Activated T-cell treated with anti-CD3 and anti-CD28 coated beads for 1 hour (primary cell): ENCODE data around the gene SLC35G2.
"Not testable (repeated sequence)": the region's sequence is repeated elsewhere in the genome, so short reads cannot be mapped to it uniquely, and the experiment has no call there.

Experiments
- DNase-seq: peaks from one replicate; pipeline ENCODE4 v3.0.0-alpha.2; 2020; ENCODE audit warnings: low read depth

The SLC35G2 gene

GRCh38 chr3:136885357-136886213 lies 66.7 kb downstream of the SLC35G2 start:
- DNase-seq = no peak

GRCh38 chr3:136889947-136890346 lies 71.0 kb downstream of the SLC35G2 start:
- DNase-seq = no peak

- no peak for DNase-seq
Observed at GRCh38 chr3:136891934-136892855, 73.3 kb downstream of the SLC35G2 start.

GRCh38 chr3:136893848-136894443 lies 75.0 kb downstream of the SLC35G2 start:
- DNase-seq = no peak

DNA sequence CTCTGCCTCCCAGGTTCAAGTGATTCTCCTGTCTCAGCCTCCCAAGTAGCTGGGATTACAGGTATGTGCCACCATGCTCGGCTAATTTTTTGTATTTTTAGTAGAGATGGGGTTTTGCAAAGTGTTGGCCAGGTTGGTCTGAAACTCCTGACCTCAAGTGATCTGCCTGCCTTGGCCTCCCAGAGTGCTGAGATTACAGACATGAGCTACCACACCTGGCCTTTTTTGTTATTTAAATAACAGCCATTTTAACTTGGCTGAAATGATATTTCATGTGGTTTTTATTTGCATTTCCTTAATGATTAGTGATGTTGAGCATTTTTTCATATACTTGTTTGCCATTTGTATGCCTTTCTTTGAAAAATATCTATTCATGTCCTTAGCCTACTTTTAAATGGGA lies 78.2 kb downstream of the SLC35G2 start:
- not testable (repeated sequence) for DNase-seq

- no peak for DNase-seq
Observed at GRCh38 chr3:136898549-136898948, 79.6 kb downstream of the SLC35G2 start.

DNA sequence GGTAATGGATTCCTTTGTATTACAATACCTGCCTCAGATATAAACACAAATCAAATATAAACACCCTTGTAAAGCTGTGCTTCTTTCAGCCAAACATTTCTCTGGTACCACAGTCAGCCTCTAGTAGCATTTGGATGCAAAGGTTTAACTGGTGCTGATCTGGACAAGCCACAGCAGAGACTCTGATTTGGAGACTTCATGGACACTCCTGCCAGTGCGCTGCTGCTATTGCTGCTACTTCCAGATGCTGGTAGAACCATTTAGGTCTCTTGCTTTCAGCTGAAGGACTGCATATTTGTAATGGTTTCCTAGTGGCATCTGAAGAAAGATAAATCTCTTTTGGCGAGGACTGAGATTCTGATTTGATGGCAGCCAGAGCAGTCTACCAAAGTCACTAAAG lies 80.0 kb downstream of the SLC35G2 start:
- DNase-seq = no peak

- no peak for DNase-seq
Observed at GRCh38 chr3:136899622-136900158, 80.8 kb downstream of the SLC35G2 start.

DNA sequence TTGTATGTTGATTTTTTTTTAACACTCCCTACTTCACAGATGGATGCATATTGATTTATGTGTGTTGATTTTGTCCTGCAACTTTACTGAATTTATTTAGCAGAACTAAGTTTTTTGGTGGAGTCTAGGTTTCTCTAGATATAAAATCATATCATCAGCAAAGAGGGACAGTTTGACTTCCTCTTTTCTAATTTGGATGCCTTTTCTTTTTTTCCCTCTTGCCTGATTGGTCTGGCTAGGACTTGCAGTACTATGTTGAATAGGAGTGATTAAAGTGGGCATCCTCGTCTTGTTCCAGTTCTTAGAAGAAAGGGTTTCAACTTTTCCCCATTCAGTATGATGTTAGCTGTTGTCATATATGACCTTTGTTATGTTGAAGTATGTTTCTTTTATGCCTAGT lies 81.8 kb downstream of the SLC35G2 start:
- DNase-seq = not testable (repeated sequence)

DNA sequence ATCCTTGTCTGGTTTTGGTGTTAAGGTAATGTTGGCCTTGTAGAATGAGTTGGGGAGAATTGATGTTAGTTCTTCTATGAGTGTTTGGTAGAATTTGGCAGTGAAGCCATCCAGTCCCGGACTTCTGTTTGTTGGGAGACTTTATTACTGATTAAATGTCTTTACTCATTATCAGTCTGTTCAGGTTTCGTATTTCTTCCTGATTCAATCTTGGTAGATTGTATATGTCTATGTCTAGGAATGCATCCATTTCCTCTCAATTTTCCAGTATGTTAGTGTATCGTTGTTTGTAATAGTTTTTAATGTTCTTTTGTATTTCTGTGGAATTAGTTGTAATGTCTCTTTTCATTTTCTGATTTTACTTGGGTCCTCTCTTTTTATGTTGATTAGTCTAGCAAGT lies 82.5 kb downstream of the SLC35G2 start:
- no peak for DNase-seq

DNA sequence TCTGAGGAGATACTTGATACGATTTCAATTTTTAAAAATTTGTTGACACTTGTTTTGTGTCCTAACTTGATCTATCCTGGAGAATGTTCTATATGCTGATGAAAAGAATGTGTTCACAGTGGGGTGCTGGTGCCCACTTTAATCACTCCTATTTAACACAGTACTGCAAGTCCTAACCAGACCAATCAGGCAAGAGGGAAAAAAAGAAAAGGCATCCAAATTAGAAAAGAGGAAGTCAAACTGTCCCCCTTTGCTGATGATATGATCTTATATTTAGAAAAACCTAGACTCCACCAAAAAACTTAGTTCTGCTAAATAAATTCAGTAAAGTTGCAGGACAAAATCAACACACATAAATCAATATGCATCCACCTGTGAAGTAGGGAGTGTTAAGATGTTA lies 83.6 kb downstream of the SLC35G2 start:
- not testable (repeated sequence) for DNase-seq

- no peak for DNase-seq
Observed at GRCh38 chr3:136903899-136904298, 85.0 kb downstream of the SLC35G2 start.

- no peak for DNase-seq
Observed at GRCh38 chr3:136904746-136905145, 85.8 kb downstream of the SLC35G2 start.
